ENCODE results near the gene RBPJL.

The RBPJL gene, protein sequence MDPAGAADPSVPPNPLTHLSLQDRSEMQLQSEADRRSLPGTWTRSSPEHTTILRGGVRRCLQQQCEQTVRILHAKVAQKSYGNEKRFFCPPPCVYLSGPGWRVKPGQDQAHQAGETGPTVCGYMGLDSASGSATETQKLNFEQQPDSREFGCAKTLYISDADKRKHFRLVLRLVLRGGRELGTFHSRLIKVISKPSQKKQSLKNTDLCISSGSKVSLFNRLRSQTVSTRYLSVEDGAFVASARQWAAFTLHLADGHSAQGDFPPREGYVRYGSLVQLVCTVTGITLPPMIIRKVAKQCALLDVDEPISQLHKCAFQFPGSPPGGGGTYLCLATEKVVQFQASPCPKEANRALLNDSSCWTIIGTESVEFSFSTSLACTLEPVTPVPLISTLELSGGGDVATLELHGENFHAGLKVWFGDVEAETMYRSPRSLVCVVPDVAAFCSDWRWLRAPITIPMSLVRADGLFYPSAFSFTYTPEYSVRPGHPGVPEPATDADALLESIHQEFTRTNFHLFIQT

GRCh38 chr20:45306431-45306982 is at the start of gene RBPJL:
TSS of gene RBPJL (plus strand) at chr20:45306840. CDS start at chr20:45306923, 83 bp downstream.
- DNase-seq (ENCODE audit: low spot score): peak; percentile 49

- no peak for DNase-seq (ENCODE audit: low spot score)
Observed at GRCh38 chr20:45257161-45257560, 49.5 kb upstream of the RBPJL start.

DNA sequence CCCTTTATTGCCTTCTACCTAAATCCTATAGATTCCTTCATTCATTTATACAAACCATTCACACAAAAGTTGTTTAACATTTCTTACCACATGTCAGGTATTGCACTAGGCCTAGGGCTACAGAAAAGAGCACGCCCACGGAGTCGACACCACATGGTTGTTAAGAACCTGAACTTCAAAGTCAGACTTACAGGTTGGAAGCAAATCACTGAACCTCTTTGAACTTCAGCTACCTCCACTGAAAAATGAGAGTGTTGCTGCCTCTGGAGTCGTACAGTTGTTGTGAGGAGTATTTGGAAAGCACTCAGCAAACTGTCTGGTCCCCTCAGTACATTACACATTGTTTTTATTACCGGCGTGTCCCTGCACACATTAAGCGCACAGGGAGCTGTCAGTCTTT is 48.9 kb upstream of the RBPJL start:
- no peak for DNase-seq (ENCODE audit: low spot score)

- DNase-seq (ENCODE audit: low spot score): no peak
Observed at GRCh38 chr20:45258259-45258658, 48.4 kb upstream of the RBPJL start.

DNA sequence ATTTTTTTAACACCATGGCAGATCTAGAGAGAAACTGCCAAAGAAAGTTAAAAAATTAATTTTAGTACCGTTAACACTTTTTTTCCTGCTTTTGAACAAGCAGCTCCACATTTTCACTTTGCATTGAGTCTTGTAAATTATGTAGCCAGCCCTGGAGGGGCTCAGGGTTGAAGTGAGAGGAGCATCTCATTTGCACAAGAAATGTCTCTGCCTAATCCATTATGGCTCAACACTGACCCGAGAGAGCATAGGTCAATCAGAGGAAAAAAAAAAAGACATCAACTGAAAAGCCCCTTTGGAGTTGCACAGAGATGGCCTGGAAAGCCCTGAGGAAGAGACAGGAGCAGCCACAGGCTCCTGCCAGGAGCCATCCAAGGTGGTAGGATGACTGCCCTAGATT is 48.0 kb upstream of the RBPJL start:
- no peak for DNase-seq (ENCODE audit: low spot score)

DNA sequence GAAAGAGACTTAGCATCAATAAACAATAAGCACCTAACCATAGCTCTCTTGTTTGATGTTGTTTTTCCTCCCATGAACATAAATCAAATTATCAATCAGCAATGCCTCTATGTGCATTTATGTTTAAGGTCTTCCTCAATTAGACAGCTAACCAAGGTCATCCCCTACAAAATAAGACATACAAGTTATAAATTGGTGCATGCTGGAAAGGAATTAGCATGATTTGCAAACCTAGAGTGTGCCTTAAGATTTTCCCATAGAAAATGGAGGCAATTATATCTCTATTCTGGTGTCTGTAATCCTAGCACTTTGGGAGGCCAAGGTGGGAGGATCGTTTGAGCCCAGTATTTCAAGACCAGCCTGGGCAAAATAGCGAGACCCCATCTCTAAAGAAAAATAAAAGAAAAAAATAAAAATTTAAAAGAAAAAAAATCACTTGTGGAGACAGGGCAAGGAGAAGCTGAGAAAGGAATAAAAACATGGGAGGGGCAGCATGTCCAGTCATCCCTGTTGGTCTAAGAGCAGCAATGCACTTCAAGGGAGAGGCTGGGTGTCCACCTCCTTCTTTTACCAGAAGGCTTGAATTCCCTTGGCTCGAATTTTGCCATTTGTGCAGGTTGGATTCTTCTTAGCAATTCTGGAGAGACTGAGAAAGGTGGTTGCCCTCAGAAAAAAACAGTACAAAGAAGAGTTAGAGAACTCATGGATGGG is 42.9 kb upstream of the RBPJL start:
- no peak for DNase-seq (ENCODE audit: low spot score)

DNA sequence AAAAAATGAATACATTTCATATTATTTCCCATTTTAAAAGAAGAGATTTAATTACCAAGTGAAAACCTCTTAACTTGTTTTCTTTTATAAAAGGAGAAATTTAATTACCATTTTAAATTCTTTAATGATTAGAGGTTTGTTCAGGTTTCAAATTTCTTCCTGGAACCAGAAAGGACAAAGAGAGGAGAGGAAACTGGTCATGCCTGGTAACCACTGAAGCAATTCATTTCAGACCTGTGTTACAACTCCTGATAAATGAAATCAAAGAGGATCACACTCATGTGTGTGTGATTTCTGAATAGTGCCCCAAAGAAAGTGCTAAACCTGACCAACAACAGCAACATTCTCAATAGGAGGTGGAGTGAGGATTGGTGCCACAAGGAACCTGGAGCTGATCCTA is 39.7 kb upstream of the RBPJL start:
- no peak for DNase-seq (ENCODE audit: low spot score)

GRCh38 chr20:45268531-45268930 is 38.1 kb upstream of the RBPJL start:
- DNase-seq (ENCODE audit: low spot score): no peak

DNA sequence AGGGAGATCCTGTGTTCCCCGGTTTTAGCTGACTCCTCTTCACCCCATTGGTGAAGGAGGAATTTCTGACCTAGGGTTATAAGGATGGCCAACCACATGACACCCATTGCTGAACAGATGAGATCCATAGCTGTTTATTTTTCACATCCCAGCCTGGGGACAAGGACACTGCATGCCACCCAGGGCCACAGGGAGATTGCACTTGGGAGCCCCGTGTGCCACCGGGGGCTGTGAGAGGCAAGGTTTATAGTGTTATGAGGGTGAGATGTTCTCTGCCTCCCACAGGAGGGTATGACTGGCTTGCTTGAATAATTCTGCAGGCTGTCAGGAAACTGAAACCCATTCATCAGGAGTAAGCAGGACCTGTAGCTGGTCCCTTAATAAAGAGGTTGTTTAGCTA is 37.6 kb upstream of the RBPJL start:
- no peak for DNase-seq (ENCODE audit: low spot score)

DNA sequence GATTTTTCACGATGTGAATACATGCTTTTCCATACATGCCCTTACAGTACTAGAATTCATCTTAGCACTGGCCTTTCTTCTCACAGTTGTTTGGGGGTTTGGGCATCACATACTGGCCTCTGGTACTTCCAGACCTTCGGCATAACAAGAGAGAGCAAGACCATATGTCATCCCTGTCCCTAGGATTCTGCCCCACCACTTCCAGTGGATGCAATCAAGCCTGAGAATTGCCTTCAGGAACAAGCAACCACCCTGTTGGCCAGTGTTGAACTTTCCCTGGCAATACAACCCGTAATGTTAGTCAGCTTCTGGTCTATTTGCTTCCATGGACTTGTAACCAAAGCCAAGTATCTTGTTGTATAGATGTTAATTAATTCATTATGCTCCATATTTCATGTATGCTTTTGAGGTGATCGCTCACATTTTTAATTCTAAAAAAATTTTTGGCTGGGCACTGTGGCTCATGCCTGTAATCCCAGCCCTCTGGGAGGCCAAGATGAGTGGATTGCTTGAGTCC is 36.8 kb upstream of the RBPJL start:
- DNase-seq (ENCODE audit: low spot score): no peak

GRCh38 chr20:45275338-45275737 is 31.3 kb upstream of the RBPJL start:
- DNase-seq (ENCODE audit: low spot score): no peak

GRCh38 chr20:45279992-45280391 is 26.6 kb upstream of the RBPJL start:
- no peak for DNase-seq (ENCODE audit: low spot score)

GRCh38 chr20:45282700-45283550 is 23.7 kb upstream of the RBPJL start:
- no peak for DNase-seq (ENCODE audit: low spot score)

DNA sequence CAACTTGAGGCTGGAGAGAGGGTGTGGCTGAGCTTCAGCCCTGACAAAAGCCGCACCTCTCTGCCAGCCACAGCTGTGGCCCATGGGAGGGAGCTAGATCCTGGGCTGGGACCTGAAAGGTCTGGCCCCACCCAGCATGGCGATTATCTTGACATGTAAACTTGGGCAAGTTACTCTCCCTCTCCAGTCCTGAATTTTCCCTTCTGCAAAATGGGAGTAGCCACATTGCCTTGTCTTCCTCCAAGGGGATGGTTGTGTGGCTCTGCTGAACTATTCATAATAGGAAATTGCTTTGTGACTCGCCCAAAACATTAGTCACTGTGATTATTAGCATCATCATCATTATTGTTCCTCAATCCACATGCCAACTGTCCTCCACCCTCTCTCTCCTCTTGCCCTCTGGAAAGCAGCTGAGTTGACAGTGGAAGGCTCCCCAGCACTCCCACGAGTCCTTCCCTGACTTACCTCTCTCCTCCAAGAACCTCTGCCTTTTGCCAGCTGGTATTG is 23.0 kb upstream of the RBPJL start:
- no peak for DNase-seq (ENCODE audit: low spot score)

DNA sequence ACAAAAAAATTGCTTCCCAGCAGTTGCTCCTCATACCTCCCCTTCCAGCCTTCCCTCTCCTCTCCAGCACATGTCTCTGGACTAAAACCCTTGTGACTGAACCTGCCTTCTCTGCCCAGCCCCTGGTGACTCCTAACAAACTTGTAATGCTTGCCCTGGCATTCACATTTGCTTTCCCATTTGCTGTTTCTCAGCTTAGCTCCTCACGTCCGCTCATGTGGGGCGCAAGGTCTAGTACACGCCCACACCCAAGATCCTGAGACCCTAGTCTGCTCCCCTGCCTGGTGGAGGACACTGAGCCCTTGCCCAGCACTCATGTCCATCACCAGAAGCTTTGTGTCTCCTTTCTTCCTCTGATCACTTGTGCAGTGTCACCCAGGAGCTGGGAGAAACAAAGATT is 18.3 kb upstream of the RBPJL start:
- no peak for DNase-seq (ENCODE audit: low spot score)

GRCh38 chr20:45288860-45289259 is 17.8 kb upstream of the RBPJL start:
- no peak for DNase-seq (ENCODE audit: low spot score)

DNA sequence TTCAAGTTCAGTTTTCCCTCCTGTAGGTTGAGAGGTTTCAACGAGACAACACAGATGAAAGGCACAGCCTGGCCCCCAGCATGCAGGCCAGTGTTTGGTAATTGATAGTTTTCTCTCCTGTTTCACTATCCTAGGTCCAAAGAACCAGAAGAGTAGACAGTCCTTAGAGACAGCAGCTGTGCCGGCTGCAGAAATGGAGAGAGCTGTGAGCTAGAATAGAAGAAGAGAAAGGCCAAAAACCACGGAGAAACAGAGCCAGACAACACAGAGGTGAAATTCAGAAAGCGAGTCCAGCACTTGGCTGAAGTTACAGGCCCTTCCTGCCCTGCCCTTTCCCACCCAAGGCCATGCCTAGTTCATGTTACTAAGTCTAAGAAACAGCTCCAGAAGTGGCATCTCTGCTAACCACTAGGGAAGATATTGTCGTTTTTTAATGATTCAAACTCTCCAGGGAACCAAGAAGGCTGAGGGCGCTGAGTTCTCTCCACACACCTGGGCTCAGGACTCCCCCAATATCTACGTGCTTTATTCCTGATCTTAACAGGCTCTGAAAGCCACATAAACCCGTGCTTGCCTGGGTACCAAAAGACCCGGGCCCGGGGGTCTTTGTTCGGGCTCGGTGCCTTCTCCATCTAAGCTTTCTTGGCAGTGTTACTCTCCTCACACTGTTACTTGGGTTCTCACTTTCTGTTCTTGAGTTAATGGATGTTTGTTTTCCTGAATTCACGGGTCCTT is 16.5 kb upstream of the RBPJL start:
- no peak for DNase-seq (ENCODE audit: low spot score)

- peak; percentile 76 for DNase-seq (ENCODE audit: low spot score)
Observed at GRCh38 chr20:45290677-45291355, 15.8 kb upstream of the RBPJL start.

GRCh38 chr20:45291526-45291925 is 15.1 kb upstream of the RBPJL start:
- DNase-seq (ENCODE audit: low spot score): no peak

GRCh38 chr20:45292343-45292742 is 14.3 kb upstream of the RBPJL start:
- no peak for DNase-seq (ENCODE audit: low spot score)

Measured in activated CD4-positive, alpha-beta T cell treated with anti-CD3 and anti-CD28 coated beads, Interleukin-2, Interleukin-4, amounts not matched to agents 100 ng/mL and 50 ng/mL, durations not matched to agents 16 hours and 8 hours (primary cell).